NCI-H1417 (cell line): ENCODE measurements around the gene RABGAP1L.
A peak's percentile ranks its signal among the peaks of the same experiment; 100 is the strongest.
"Not testable (repeated sequence)": the region's sequence is repeated elsewhere in the genome, so short reads cannot be mapped to it uniquely, and the experiment has no call there.

Experiments used
- DNase-seq, 3 experiments: peaks; one replicate each; lab custom pipeline; 2025; lab: John Stamatoyannopoulos, UW

Gene RABGAP1L

GRCh38 chr1:174159252-174160108, at the start of gene RABGAP1L:
Gene RABGAP1L, plus strand, starts transcription at chr1:174159520.
- DNase-seq, result peak; percentile 96 to 100 (median 97)

- DNase-seq, result no peak
Measured at GRCh38 chr1:174110053-174110452, 49.3 kb upstream of the RABGAP1L start.

- no peak for DNase-seq
Measured at GRCh38 chr1:174112489-174113162, 46.7 kb upstream of the RABGAP1L start.

- DNase-seq, result no peak
Measured at GRCh38 chr1:174114106-174114505, 45.2 kb upstream of the RABGAP1L start.

- peak; percentile 6 to 55 (median 52) for DNase-seq
Measured at GRCh38 chr1:174114788-174115448, 44.4 kb upstream of the RABGAP1L start.

- no peak for DNase-seq
Measured at GRCh38 chr1:174116042-174116441, 43.3 kb upstream of the RABGAP1L start.

GRCh38 chr1:174118751-174119150, 40.6 kb upstream of the RABGAP1L start:
- no peak for DNase-seq

- DNase-seq, result not testable (repeated sequence)
Measured at GRCh38 chr1:174122318-174122717, 37.0 kb upstream of the RABGAP1L start.

- DNase-seq, result no peak
Measured at GRCh38 chr1:174123843-174124242, 35.5 kb upstream of the RABGAP1L start.

- DNase-seq, result not testable (repeated sequence)
Measured at GRCh38 chr1:174127176-174127575, 32.1 kb upstream of the RABGAP1L start.

GRCh38 chr1:174131032-174131638, 28.2 kb upstream of the RABGAP1L start:
- no peak for DNase-seq

- peak in 2 of 3 experiments; percentile 5 to 69 for DNase-seq
Measured at GRCh38 chr1:174134003-174134659, 25.2 kb upstream of the RABGAP1L start.

- no peak for DNase-seq
Measured at GRCh38 chr1:174135211-174135610, 24.1 kb upstream of the RABGAP1L start.

GRCh38 chr1:174136714-174137113, 22.6 kb upstream of the RABGAP1L start:
- no peak for DNase-seq

GRCh38 chr1:174142836-174143235, 16.5 kb upstream of the RABGAP1L start:
- DNase-seq, result no peak

- not testable (repeated sequence) for DNase-seq
Measured at GRCh38 chr1:174143727-174144396, 15.5 kb upstream of the RABGAP1L start.

- DNase-seq, result not testable (repeated sequence)
Measured at GRCh38 chr1:174144397-174144783, 14.9 kb upstream of the RABGAP1L start.

GRCh38 chr1:174149216-174149615, 10.1 kb upstream of the RABGAP1L start:
- DNase-seq, result no peak

GRCh38 chr1:174150499-174150898, 8.8 kb upstream of the RABGAP1L start:
- DNase-seq, result no peak

GRCh38 chr1:174152427-174152826, 6.9 kb upstream of the RABGAP1L start:
- DNase-seq, result no peak
